Mesothelial cell of epicardium (in vitro differentiated cells): ENCODE measurements around the gene AMMECR1. TPM values are rescaled to one million over a fixed set of nuclear protein-coding genes. Genes with fewer than 3 reads are reported as not detected.

ENCODE experiments used
- DNase-seq, 2 experiments: peaks; one replicate each; pipeline ENCODE4 v3.0.0; 2021; ENCODE audit warnings: low spot score in 2 of 2; ENCODE audit not compliant: unreplicated experiment in 2 of 2
- H3K27ac Mint-ChIP-seq: 2 replicates; pipeline ENCODE4 v1.8.0; 2021; ENCODE audit warnings: mixed read lengths
- H3K27me3 Mint-ChIP-seq: 2 replicates; pipeline ENCODE4 v1.8.0; 2021; ENCODE audit warnings: low read depth, mixed read lengths
- H3K36me3 Mint-ChIP-seq: 2 replicates; pipeline ENCODE4 v1.8.0; 2021; ENCODE audit warnings: mixed read lengths
- H3K4me1 Mint-ChIP-seq: 2 replicates; pipeline ENCODE4 v1.8.0; 2021; ENCODE audit warnings: mixed read lengths
- H3K4me3 Mint-ChIP-seq: 2 replicates; pipeline ENCODE4 v1.8.0; 2021; ENCODE audit warnings: mild to moderate bottlenecking, moderate library complexity, mixed read lengths
- H3K9me3 Mint-ChIP-seq: 2 replicates; pipeline ENCODE4 v1.8.0; 2021; ENCODE audit warnings: mixed read lengths
- CTCF ChIP-seq: fragments of 200-600 bp; sonication (generic); IDR thresholded peaks from one replicate; pipeline ENCODE4 v1.5.0; 2021; ENCODE audit warnings: antibody characterized with exemption; ENCODE audit not compliant: unreplicated experiment
- total RNA-seq: library from RNA; stranded (reverse); gene quantifications from 3 replicates; pipeline ENCODE4 v1.2.1, GENCODE V29; 2021

AMMECR1 gene
- total RNA-seq, 1 donor from 2014 or later = 15.6 TPM

GRCh38 chrX:110175146-110175545, 142.7 kb downstream of the AMMECR1 start:
- Mint-ChIP-seq H3K4me1 (peaks cover 16% of the 10 kb centered on the region), H3K9me3 (no peaks in the 10 kb centered on the region), H3K27me3 (no peaks in the 10 kb centered on the region), H3K4me3 (no peak overlapping the region), H3K27ac (no peak overlapping the region), H3K36me3 (peaks cover 26% of the 10 kb centered on the region)
- no peak for DNase-seq
- TF ChIP-seq CTCF = no peak

DNA sequence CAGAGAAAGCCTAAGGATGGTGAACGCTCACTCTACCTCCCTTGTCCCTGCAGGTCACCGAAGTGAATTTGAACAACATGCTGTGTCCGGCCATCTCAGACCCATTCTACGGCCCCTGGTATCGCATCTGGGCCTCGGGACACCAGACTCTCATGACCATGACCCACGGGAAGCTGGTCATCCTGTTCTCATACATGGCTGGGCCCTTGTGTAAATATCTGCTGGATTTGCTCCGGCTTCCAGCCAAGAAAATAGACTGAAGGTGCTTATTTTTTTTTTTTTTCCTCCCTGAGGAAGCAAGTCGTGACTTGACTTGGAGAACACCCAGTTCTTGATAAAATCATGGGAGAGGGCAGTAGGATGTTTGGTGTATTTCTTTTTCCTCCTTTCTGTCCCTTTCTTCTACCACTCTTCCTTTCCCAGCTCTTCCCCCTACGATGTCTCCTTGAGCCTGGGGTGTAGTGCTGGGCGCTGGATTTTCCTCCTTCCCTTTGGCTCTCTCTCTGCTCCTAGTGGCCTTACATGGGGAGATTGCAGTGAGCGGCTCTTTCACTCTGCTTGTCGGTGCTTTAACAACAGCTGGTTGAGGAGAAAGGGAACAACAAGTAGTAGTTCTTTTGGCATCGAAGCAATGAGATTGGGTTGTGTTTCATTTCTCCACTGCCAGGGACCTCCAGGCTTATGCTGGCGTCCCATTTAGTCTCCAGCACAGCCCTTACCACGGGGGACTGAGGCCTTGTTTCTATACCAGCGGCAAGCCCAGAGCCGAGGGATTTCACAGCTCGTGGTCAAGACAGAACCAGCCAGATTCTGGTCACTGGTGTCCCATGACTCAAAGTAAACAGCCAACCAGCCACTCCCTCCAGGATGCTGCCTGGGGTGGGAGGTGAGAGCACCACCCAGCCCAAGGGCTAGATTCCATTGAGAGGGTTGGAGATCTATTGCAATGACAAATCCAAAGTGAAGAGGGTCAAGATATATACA, 144.4 kb downstream of the AMMECR1 start:
- TF ChIP-seq CTCF = no peak
- H3K9me3 Mint-ChIP-seq = no peaks in the 10 kb centered on the region
- no peak overlapping the region for H3K4me3 Mint-ChIP-seq
- no peak overlapping the region for H3K27ac Mint-ChIP-seq
- H3K4me1 Mint-ChIP-seq = peaks cover 12% of the 10 kb centered on the region
- no peak for DNase-seq
- H3K36me3 Mint-ChIP-seq = peaks cover 28% of the 10 kb centered on the region
- H3K27me3 Mint-ChIP-seq = no peaks in the 10 kb centered on the region

- Mint-ChIP-seq H3K36me3 (peaks cover 28% of the 10 kb centered on the region), H3K4me3 (no peak overlapping the region), H3K27me3 (no peaks in the 10 kb centered on the region), H3K9me3 (no peaks in the 10 kb centered on the region), H3K4me1 (peaks cover 7% of the 10 kb centered on the region), H3K27ac (no peak overlapping the region)
- no peak for DNase-seq
- no peak for TF ChIP-seq CTCF
These were observed 145.7 kb downstream of the AMMECR1 start for GRCh38 chrX:110172215-110172614.

DNA sequence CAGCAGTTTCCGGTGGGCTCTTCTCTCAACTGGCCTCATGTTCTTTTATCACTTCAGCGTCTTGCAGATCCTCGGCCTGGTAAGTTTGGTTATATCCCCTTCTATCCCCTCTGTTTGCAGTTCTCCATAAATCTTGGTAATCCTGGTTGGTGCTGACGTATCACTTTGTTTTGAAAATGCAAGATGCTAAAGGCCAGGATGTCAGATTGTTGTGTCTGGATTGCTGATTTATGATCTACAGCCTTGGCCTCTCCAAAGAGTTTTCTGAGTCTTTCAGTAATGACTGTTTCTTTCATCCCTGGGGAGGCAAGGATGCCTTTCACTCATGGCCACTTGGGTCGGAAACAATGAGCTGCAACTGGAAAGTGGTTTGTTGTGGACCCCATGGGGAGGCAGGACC, 146.4 kb downstream of the AMMECR1 start:
- DNase-seq = no peak
- Mint-ChIP-seq H3K9me3 (no peaks in the 10 kb centered on the region), H3K27ac (no peak overlapping the region)

GRCh38 chrX:110170029-110170428, 147.9 kb downstream of the AMMECR1 start:
- Mint-ChIP-seq H3K27me3 (no peaks in the 10 kb centered on the region), H3K9me3 (no peaks in the 10 kb centered on the region), H3K4me1 (peaks cover 7% of the 10 kb centered on the region), H3K4me3 (no peak overlapping the region), H3K27ac (no peak overlapping the region), H3K36me3 (peaks cover 22% of the 10 kb centered on the region)
- TF ChIP-seq CTCF = no peak
- DNase-seq = no peak

More for the DNA sequence above, 146.4 kb downstream of the AMMECR1 start:
- no peaks in the 10 kb centered on the region for H3K27me3 Mint-ChIP-seq
- H3K4me3 Mint-ChIP-seq = no peak overlapping the region
- H3K36me3 Mint-ChIP-seq = peaks cover 25% of the 10 kb centered on the region
- no peak for TF ChIP-seq CTCF
- peaks cover 7% of the 10 kb centered on the region for H3K4me1 Mint-ChIP-seq
